ENCODE results near the gene KRTAP2-3. TPM values are rescaled to one million over a fixed set of nuclear protein-coding genes. Genes with fewer than 3 reads are reported as not detected.
"Not testable (repeated sequence)": the region's sequence is repeated elsewhere in the genome, so short reads cannot be mapped to it uniquely, and the experiment has no call there.

The KRTAP2-3 gene
- total and polyA plus RNA-seq, 5 donors from 2014 or later = not detected

DNA sequence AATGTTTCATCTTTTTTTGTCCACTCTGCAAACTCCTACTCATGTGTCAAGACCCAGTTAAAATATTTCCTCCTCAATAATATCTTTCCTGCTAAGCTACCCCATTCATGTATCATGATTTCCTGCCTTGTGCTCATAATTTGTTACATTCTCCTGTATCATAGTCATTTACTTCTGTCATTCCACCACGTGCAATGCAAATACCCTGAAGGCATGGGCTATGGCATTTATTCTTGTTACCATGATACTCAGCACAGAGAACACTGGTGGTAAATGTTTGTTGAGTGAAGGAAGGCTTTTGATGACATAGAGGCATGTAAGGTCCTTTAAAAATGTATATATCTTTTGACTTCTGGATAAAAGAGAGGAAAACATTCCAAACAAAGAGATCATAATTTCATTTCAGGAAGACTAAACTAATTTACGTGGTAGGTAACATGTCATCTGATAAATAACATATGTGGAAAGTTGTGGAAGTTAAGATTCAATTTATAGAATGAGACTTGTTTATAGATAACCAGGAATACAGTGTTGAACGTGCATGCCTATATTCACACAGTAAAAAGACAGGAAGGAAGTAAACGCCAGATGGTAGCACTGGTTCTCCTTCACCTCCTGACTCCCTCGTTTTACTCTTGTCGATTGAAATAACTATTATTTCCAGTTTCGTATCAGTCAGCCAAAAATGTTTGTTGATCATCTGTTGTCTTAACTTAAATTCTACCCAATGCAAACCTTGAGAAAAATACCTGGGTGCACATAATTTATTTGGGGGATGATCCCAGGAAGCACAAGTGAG is 40.0 kb upstream of the KRTAP2-3 start:
- H3K27ac Mint-ChIP-seq; H3K36me3 ChIP-seq (ENCODE audit: control insufficient read depth, insufficient read depth, low read length); H3K36me3 Mint-ChIP-seq; H3K4me3 ChIP-seq (ENCODE audit: low read depth, low read length); H3K4me1 ChIP-seq (ENCODE audit: control insufficient read depth, insufficient read depth, low read length, poor library complexity, severe bottlenecking); H3K9me3 ChIP-seq (ENCODE audit: control insufficient read depth in 2 of 2, low read length in 2 of 2); DNase-seq; H3K27me3 ChIP-seq (ENCODE audit: control insufficient read depth, insufficient read depth, low read length); ATAC-seq (ENCODE audit: low read depth in 2 of 2); H3K27ac ChIP-seq (ENCODE audit: insufficient read depth, low read length, poor library complexity, severe bottlenecking); H3K4me1 Mint-ChIP-seq; H3K9me3 Mint-ChIP-seq: not testable (repeated sequence)
- peaks cover 28% of the 10 kb centered on the region for H3K27me3 Mint-ChIP-seq
- peak overlapping the region in 1 of 4 donors; percentile 23 for H3K4me3 Mint-ChIP-seq

DNA sequence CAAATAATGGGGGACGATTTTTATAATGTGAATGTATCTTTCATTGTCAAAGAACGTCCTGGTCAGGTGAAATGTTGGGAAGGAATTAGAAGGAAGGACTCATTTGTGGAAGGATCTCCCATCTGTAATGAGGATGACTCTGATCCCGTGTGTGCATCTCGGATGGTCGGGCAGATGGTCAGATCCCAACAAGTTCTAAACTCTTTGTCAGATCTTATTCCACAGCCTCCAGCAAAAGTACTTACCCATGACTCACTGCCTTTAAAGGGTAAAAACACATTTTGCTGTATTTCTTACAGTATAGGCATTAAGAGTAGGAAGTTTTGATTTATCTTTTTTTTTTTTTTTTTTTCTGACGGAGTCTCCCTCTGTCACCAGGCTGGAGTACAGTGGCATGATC is 38.6 kb upstream of the KRTAP2-3 start:
- Histone ChIP-seq H3K4me3 (ENCODE audit: low read depth, low read length) (no peak overlapping the region), H3K9me3 (ENCODE audit: control insufficient read depth in 2 of 2, low read length in 2 of 2) (no peaks in the 10 kb centered on the region), H3K4me1 (ENCODE audit: control insufficient read depth, insufficient read depth, low read length, poor library complexity, severe bottlenecking) (no peaks in the 10 kb centered on the region), H3K36me3 (ENCODE audit: control insufficient read depth, insufficient read depth, low read length) (no peaks in the 10 kb centered on the region), H3K27me3 (ENCODE audit: control insufficient read depth, insufficient read depth, low read length) (peaks cover 4% of the 10 kb centered on the region), H3K27ac (ENCODE audit: insufficient read depth, low read length, poor library complexity, severe bottlenecking) (no peak overlapping the region)
- Mint-ChIP-seq H3K27ac (no peak overlapping the region), H3K27me3 (peaks cover 34% of the 10 kb centered on the region), H3K4me3 (no peak overlapping the region), H3K9me3 (peaks cover 0 to 3% (median 0%) of the 10 kb centered on the region in 7 donors), H3K4me1 (peaks cover 0 to 9% (median 2%) of the 10 kb centered on the region in 4 donors), H3K36me3 (no peaks in the 10 kb centered on the region)
- ATAC-seq (ENCODE audit: low read depth in 2 of 2) = no peak
- no peak for DNase-seq

DNA sequence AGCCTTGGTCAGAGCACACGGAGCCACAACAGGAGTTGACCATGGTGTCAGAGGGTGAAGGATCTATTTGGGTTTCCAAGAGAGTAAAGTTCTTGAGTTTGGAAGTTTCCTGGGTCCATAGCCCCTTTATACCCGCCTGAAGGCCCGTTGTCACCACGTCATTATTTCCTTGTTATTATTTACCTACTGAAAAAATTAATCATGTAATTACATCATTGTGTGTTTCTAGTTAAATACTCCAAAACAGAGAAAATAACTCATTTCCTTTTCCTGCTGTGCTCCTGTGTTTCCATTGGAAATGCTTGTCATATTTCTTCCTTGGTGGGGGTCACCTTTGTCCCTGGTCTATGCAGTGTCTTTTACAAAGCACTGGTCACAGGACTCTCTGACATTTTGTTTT is 38.1 kb upstream of the KRTAP2-3 start, which contains the start of gene KRTAP4-8:
Gene KRTAP4-8 (minus strand): TSS at position 101 of the 400 bp plus-strand sequence. CDS start 58 bp downstream, at position 43.
- no peak for DNase-seq
- no peak within 1 kb of the TSS for H3K27ac ChIP-seq (ENCODE audit: insufficient read depth, low read length, poor library complexity, severe bottlenecking)
- peaks cover 0 to 3% (median 0%) of the 10 kb centered on the region in 7 donors for H3K9me3 Mint-ChIP-seq
- H3K9me3 ChIP-seq (ENCODE audit: control insufficient read depth in 2 of 2, low read length in 2 of 2) = no peaks in the 10 kb centered on the region
- H3K4me1 ChIP-seq (ENCODE audit: control insufficient read depth, insufficient read depth, low read length, poor library complexity, severe bottlenecking) = no peaks in the 10 kb centered on the region
- no peaks in the 10 kb centered on the region for H3K36me3 ChIP-seq (ENCODE audit: control insufficient read depth, insufficient read depth, low read length)
- H3K4me3 ChIP-seq (ENCODE audit: low read depth, low read length) = no peak within 1 kb of the TSS
- no peaks in the 10 kb centered on the region for H3K36me3 Mint-ChIP-seq
- no peak within 1 kb of the TSS for H3K27ac Mint-ChIP-seq
- peaks cover 0 to 9% (median 2%) of the 10 kb centered on the region in 4 donors for H3K4me1 Mint-ChIP-seq
- H3K27me3 ChIP-seq (ENCODE audit: control insufficient read depth, insufficient read depth, low read length) = peaks cover 4% of the 10 kb centered on the region
- no peak for ATAC-seq (ENCODE audit: low read depth in 2 of 2)
- peaks cover 34% of the 10 kb centered on the region for H3K27me3 Mint-ChIP-seq
- no peak within 1 kb of the TSS for H3K4me3 Mint-ChIP-seq

DNA sequence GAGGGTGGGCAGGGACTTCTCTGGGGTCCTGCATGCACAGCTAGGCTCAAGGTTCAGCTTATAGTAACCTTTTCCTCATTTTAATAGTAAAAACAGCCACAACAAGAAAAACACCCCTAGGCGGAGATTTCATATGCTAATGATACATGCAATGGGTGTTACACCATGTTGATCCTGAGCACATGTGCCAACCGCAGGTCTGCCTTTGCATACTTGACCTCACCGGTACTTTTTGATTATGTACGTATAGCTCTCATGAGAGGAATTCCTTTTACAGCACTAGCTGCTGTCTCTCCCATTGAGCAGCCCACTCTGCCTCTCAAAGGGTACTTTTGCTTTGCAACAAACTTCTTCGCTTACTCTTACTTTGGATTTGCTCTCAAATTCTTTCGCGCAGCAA is 36.1 kb upstream of the KRTAP2-3 start:
- Histone ChIP-seq H3K4me3 (ENCODE audit: low read depth, low read length) (no peak overlapping the region), H3K9me3 (ENCODE audit: control insufficient read depth in 2 of 2, low read length in 2 of 2) (no peaks in the 10 kb centered on the region), H3K27ac (ENCODE audit: insufficient read depth, low read length, poor library complexity, severe bottlenecking) (no peak overlapping the region), H3K27me3 (ENCODE audit: control insufficient read depth, insufficient read depth, low read length) (peaks cover 4% of the 10 kb centered on the region), H3K36me3 (ENCODE audit: control insufficient read depth, insufficient read depth, low read length) (no peaks in the 10 kb centered on the region), H3K4me1 (ENCODE audit: control insufficient read depth, insufficient read depth, low read length, poor library complexity, severe bottlenecking) (no peaks in the 10 kb centered on the region)
- DNase-seq (no peak), ATAC-seq (ENCODE audit: low read depth in 2 of 2) (no peak)
- Mint-ChIP-seq H3K27ac (no peak overlapping the region), H3K4me1 (peaks cover 0 to 9% (median 2%) of the 10 kb centered on the region in 4 donors), H3K4me3 (no peak overlapping the region), H3K27me3 (peaks cover 34% of the 10 kb centered on the region), H3K36me3 (no peaks in the 10 kb centered on the region), H3K9me3 (peaks cover 0 to 3% (median 0%) of the 10 kb centered on the region in 7 donors)

DNA sequence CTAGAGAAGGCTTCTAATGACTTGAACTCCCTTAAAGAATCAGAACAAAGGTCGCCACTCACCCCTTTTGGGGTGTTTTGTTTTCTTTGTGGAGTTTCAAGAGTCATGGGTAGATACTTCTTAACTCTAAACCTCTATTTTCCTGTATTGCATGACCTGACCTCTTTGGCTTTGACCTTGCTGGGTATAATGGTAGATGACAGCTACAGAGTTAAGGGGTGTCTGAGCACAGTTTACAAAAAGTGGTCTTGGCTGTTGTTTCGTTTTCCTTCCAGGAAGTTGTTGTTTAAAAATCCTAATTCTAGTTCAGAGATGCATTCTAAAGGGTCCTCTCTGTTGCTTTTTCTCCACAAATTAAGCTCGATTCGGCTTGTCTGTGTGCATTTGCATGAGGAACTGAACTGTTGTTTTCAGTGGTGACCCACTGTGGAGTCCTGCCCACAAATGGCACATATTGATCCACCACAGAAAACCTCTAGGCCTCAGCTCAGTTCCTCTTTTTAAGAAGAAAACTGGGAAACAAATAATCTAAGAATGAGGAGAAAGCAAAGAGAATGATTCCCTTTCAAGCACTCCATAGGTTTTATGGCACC is 28.9 kb upstream of the KRTAP2-3 start:
- not testable (repeated sequence) for H3K4me1 Mint-ChIP-seq; H3K9me3 Mint-ChIP-seq; H3K4me3 ChIP-seq (ENCODE audit: low read depth, low read length); H3K36me3 ChIP-seq (ENCODE audit: control insufficient read depth, insufficient read depth, low read length); H3K27ac Mint-ChIP-seq; H3K27me3 ChIP-seq (ENCODE audit: control insufficient read depth, insufficient read depth, low read length); DNase-seq; H3K9me3 ChIP-seq (ENCODE audit: control insufficient read depth in 2 of 2, low read length in 2 of 2); H3K4me1 ChIP-seq (ENCODE audit: control insufficient read depth, insufficient read depth, low read length, poor library complexity, severe bottlenecking); ATAC-seq (ENCODE audit: low read depth in 2 of 2); H3K4me3 Mint-ChIP-seq; H3K27ac ChIP-seq (ENCODE audit: insufficient read depth, low read length, poor library complexity, severe bottlenecking); H3K36me3 Mint-ChIP-seq
- H3K27me3 Mint-ChIP-seq = peaks cover 19% of the 10 kb centered on the region

DNA sequence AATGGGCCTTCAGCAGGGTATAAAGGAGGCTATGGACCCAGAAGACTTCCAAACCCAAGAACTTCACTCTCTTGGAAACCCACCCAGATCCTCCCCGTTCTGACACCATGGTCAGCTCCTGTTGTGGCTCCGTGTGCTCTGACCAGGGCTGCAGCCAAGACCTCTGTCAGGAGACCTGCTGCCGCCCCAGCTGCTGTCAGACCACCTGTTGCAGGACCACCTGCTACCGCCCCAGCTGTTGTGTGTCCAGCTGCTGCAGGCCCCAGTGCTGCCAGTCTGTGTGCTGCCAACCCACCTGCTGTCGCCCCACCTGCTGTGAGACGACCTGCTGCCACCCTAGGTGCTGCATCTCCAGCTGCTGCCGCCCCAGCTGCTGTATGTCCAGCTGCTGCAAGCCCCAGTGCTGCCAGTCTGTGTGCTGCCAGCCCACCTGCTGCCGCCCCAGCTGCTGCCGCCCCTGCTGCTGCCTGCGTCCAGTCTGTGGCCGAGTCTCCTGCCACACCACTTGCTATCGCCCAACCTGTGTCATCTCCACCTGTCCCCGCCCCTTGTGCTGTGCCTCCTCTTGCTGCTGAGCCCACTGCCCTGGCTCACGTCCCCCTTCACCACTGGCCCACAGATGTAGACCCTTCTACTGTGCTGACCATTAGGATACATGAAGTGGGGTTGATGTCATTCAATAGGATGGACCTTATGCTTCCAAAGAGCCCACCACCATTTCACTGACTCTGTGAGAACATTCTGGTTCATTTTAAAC is 24.4 kb upstream of the KRTAP2-3 start, which contains the start of gene KRTAP4-7:
Gene KRTAP4-7 (plus strand): TSS at position 51 of the 757 bp plus-strand sequence. CDS start 57 bp downstream, at position 108.
- not testable (repeated sequence) for H3K27ac Mint-ChIP-seq

DNA sequence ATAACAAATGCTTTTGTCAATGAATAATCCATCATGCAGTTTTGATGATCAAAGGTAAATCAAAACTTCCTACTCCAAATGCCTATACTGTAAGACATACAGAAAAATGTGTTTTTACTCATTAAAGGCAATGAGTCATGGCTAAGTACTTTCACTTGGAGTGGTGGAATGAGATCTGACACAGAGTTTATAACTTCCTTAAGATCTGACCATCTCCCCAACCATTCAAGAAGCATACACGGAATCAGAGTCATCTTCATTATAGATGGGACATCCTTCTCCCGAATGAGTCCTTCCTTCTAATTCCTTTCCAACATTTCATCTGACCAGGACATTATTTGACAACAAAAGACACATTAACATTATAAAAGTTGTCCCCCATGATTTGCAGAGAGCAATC is 23.5 kb upstream of the KRTAP2-3 start:
- not testable (repeated sequence) for H3K4me3 ChIP-seq (ENCODE audit: low read depth, low read length); H3K4me1 Mint-ChIP-seq; H3K36me3 ChIP-seq (ENCODE audit: control insufficient read depth, insufficient read depth, low read length); DNase-seq; H3K36me3 Mint-ChIP-seq; H3K4me3 Mint-ChIP-seq; H3K4me1 ChIP-seq (ENCODE audit: control insufficient read depth, insufficient read depth, low read length, poor library complexity, severe bottlenecking); H3K9me3 Mint-ChIP-seq; H3K27ac ChIP-seq (ENCODE audit: insufficient read depth, low read length, poor library complexity, severe bottlenecking); ATAC-seq (ENCODE audit: low read depth in 2 of 2); H3K9me3 ChIP-seq (ENCODE audit: control insufficient read depth in 2 of 2, low read length in 2 of 2); H3K27me3 ChIP-seq (ENCODE audit: control insufficient read depth, insufficient read depth, low read length); H3K27ac Mint-ChIP-seq
- H3K27me3 Mint-ChIP-seq = peaks cover 26% of the 10 kb centered on the region

More for the DNA sequence above, 24.4 kb upstream of the KRTAP2-3 start, which contains the start of gene KRTAP4-7:
- H3K27ac ChIP-seq (ENCODE audit: insufficient read depth, low read length, poor library complexity, severe bottlenecking); H3K4me1 ChIP-seq (ENCODE audit: control insufficient read depth, insufficient read depth, low read length, poor library complexity, severe bottlenecking); H3K27me3 ChIP-seq (ENCODE audit: control insufficient read depth, insufficient read depth, low read length); H3K36me3 ChIP-seq (ENCODE audit: control insufficient read depth, insufficient read depth, low read length); H3K9me3 ChIP-seq (ENCODE audit: control insufficient read depth in 2 of 2, low read length in 2 of 2); H3K4me1 Mint-ChIP-seq; DNase-seq; H3K9me3 Mint-ChIP-seq; H3K36me3 Mint-ChIP-seq; ATAC-seq (ENCODE audit: low read depth in 2 of 2); H3K4me3 ChIP-seq (ENCODE audit: low read depth, low read length): not testable (repeated sequence)
- peak within 1 kb of the TSS in 1 of 4 donors; percentile 38 for H3K4me3 Mint-ChIP-seq
- peaks cover 28% of the 10 kb centered on the region for H3K27me3 Mint-ChIP-seq

All from CD4-positive, CD25-positive, alpha-beta regulatory T cell (primary cell).